ENCODE results near the gene TMUB1. TPM values are rescaled to one million over a fixed set of nuclear protein-coding genes. Genes with fewer than 3 reads are reported as not detected.

The TMUB1 gene
- total RNA-seq, 1 experiment from 2014 or later: 51.2 TPM

GRCh38 chr7:151040616-151041375, 42.5 kb downstream of the TMUB1 start:
- no TSS peak for BruUV-seq (replicated peaks)
- Mint-ChIP-seq H3K27me3 (ENCODE audit: unreplicated experiment) (no peaks in the 10 kb centered on the region), H3K4me1 (ENCODE audit: low read depth, unreplicated experiment) (peaks cover 20% of the 10 kb centered on the region), H3K9me3 (ENCODE audit: low read depth, unreplicated experiment) (no peaks in the 10 kb centered on the region), H3K4me3 (ENCODE audit: low read depth, unreplicated experiment) (no peak overlapping the region), H3K36me3 (ENCODE audit: insufficient read depth, unreplicated experiment) (peaks cover 33% of the 10 kb centered on the region), H3K27ac (ENCODE audit: unreplicated experiment) (no peak overlapping the region)
- intact Hi-C loops (cut with micrococcal nuclease; ENCODE audit: unreplicated experiment): no loop called here
- DNase-seq: no peak
- TF ChIP-seq, protein P1, sequence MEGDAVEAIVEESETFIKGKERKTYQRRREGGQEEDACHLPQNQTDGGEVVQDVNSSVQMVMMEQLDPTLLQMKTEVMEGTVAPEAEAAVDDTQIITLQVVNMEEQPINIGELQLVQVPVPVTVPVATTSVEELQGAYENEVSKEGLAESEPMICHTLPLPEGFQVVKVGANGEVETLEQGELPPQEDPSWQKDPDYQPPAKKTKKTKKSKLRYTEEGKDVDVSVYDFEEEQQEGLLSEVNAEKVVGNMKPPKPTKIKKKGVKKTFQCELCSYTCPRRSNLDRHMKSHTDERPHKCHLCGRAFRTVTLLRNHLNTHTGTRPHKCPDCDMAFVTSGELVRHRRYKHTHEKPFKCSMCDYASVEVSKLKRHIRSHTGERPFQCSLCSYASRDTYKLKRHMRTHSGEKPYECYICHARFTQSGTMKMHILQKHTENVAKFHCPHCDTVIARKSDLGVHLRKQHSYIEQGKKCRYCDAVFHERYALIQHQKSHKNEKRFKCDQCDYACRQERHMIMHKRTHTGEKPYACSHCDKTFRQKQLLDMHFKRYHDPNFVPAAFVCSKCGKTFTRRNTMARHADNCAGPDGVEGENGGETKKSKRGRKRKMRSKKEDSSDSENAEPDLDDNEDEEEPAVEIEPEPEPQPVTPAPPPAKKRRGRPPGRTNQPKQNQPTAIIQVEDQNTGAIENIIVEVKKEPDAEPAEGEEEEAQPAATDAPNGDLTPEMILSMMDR (IDR thresholded peaks at IDR 0.05; ENCODE audit: unreplicated experiment): no peak
- CTCF ChIA-PET: no interaction called here

- Mint-ChIP-seq H3K4me1 (ENCODE audit: low read depth, unreplicated experiment) (peaks cover 20% of the 10 kb centered on the region), H3K9me3 (ENCODE audit: low read depth, unreplicated experiment) (no peaks in the 10 kb centered on the region), H3K27me3 (ENCODE audit: unreplicated experiment) (no peaks in the 10 kb centered on the region), H3K27ac (ENCODE audit: unreplicated experiment) (peak overlapping the region; percentile 89), H3K36me3 (ENCODE audit: insufficient read depth, unreplicated experiment) (peaks cover 33% of the 10 kb centered on the region), H3K4me3 (ENCODE audit: low read depth, unreplicated experiment) (peak overlapping the region; percentile 13)
- TF ChIP-seq, protein P1 (IDR thresholded peaks at IDR 0.05; ENCODE audit: unreplicated experiment): no peak
- no TSS peak for BruUV-seq (replicated peaks)
- DNase-seq: no peak
- CTCF ChIA-PET: interaction anchor here (1.9 kb wide), 1 partner anchor 12 kb away, joined by 6 read pairs; the partner anchor contains the start of gene ABCB8
- intact Hi-C loops (cut with micrococcal nuclease; ENCODE audit: unreplicated experiment): no loop called here
Measured at GRCh38 chr7:151039850-151040548, 43.3 kb downstream of the TMUB1 start.

DNA sequence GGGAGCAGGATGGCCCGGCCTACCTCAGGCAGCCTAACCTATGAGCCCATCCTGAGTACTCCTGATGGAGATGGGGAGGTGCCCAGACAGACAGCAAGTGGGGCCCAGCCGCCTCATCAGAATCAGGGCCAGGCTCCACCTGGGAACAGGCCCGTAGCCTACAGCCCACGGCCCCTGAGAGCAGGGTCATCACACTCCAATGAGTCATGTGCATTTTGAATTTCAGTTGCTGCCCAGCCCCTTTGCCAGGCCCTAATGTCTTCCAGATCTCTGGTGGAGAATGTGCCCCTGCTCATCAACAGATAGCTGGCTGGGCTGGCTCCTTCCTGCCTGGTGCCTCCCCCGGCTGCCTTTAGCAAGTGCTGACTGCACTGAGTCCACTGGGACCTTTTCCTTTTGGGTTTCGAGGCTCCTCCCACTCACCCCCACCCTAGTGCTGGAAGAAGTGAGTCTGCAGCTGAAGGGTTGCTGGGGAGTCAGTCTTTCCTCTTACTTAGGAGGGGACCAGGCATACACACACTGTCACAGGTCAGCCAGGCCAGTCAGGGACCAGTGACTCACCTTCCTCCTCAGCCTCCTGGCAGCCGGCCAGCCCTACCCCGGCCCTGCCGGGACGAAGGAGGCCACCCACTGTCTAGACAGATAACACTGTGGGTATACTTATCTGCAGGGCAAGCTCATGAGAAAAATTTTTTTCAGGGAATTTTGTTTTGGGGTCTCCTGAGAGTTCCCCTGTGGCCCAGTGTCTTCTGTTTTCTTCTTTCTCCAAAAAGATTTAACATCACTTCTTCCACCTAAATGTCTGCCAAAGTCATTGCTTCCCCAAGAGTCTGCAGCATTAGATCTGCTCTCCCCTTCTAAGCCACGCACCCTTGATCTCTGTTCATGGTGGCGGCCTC, 44.1 kb downstream of the TMUB1 start:
- no peaks in the 10 kb centered on the region for H3K27me3 Mint-ChIP-seq (ENCODE audit: unreplicated experiment)
- intact Hi-C loops (cut with micrococcal nuclease; ENCODE audit: unreplicated experiment): no loop called here
- CTCF ChIA-PET: interaction anchor here (1.9 kb wide), 1 partner anchor 11 kb away, joined by 6 read pairs; the partner anchor contains the start of gene ABCB8
- no peaks in the 10 kb centered on the region for H3K9me3 Mint-ChIP-seq (ENCODE audit: low read depth, unreplicated experiment)
- peak; percentile 91 for DNase-seq
- TF ChIP-seq, protein P1 (IDR thresholded peaks at IDR 0.05; ENCODE audit: unreplicated experiment): no peak
- H3K4me3 Mint-ChIP-seq (ENCODE audit: low read depth, unreplicated experiment): peak overlapping the region; percentile 35
- H3K36me3 Mint-ChIP-seq (ENCODE audit: insufficient read depth, unreplicated experiment): peaks cover 33% of the 10 kb centered on the region
- peak overlapping the region; percentile 89 for H3K27ac Mint-ChIP-seq (ENCODE audit: unreplicated experiment)
- BruUV-seq (replicated peaks): no TSS peak
- peaks cover 20% of the 10 kb centered on the region for H3K4me1 Mint-ChIP-seq (ENCODE audit: low read depth, unreplicated experiment)

- intact Hi-C loops (cut with micrococcal nuclease; ENCODE audit: unreplicated experiment): no loop called here
- no peak for DNase-seq
- TF ChIP-seq, protein P1 (IDR thresholded peaks at IDR 0.05; ENCODE audit: unreplicated experiment): no peak
- no peak overlapping the region for H3K27ac Mint-ChIP-seq (ENCODE audit: unreplicated experiment)
- no peaks in the 10 kb centered on the region for H3K9me3 Mint-ChIP-seq (ENCODE audit: low read depth, unreplicated experiment)
- H3K4me1 Mint-ChIP-seq (ENCODE audit: low read depth, unreplicated experiment): peaks cover 20% of the 10 kb centered on the region
- no peak overlapping the region for H3K4me3 Mint-ChIP-seq (ENCODE audit: low read depth, unreplicated experiment)
- CTCF ChIA-PET: no interaction called here
- H3K36me3 Mint-ChIP-seq (ENCODE audit: insufficient read depth, unreplicated experiment): peaks cover 20% of the 10 kb centered on the region
- no TSS peak for BruUV-seq (replicated peaks)
- H3K27me3 Mint-ChIP-seq (ENCODE audit: unreplicated experiment): no peaks in the 10 kb centered on the region
Measured at GRCh38 chr7:151035902-151036301, 47.4 kb downstream of the TMUB1 start.
